Hepatocyte (in vitro differentiated cells): ENCODE data around the gene ZNF79. TPM values are rescaled to one million over a fixed set of nuclear protein-coding genes. Genes with fewer than 3 reads are reported as not detected.

Experiments used
- DNase-seq: peaks from one replicate; pipeline ENCODE4 v3.0.0-alpha.2; 2016; ENCODE audit warnings: low spot score
- H2AFZ ChIP-seq: fragments of 200-600 bp; sonication (generic); 2 replicates; pipeline ENCODE4 v1.6.0; 2016; ENCODE audit warnings: antibody characterized with exemption, mild to moderate bottlenecking
- H3K27ac ChIP-seq: fragments of 200-600 bp; sonication (generic); 2 replicates; pipeline ENCODE4 v1.5.1; 2016; ENCODE audit warnings: mild to moderate bottlenecking
- H3K27me3 ChIP-seq: fragments of 200-600 bp; sonication (generic); 2 replicates; pipeline ENCODE4 v1.6.1; 2016
- H3K36me3 ChIP-seq: fragments of 200-600 bp; sonication (generic); replicated peaks from 2 replicates; pipeline ENCODE4 v1.5.1; 2016; ENCODE audit warnings: low read depth; ENCODE audit not compliant: insufficient read depth
- H3K4me1 ChIP-seq: fragments of 200-600 bp; sonication (generic); 2 replicates; pipeline ENCODE4 v1.5.1; 2016; ENCODE audit warnings: mild to moderate bottlenecking, moderate library complexity; ENCODE audit not compliant: insufficient read depth
- H3K4me2 ChIP-seq: fragments of 200-600 bp; sonication (generic); 2 replicates; pipeline ENCODE4 v1.6.0; 2016
- H3K4me3 ChIP-seq: fragments of 200-600 bp; sonication (generic); 2 replicates; pipeline ENCODE4 v1.5.1; 2016; ENCODE audit warnings: mild to moderate bottlenecking
- H3K79me2 ChIP-seq: fragments of 200-600 bp; sonication (generic); 2 replicates; pipeline ENCODE4 v1.6.0; 2017; ENCODE audit warnings: mild to moderate bottlenecking
- H3K9me2 ChIP-seq: fragments of 200-600 bp; sonication (generic); replicated peaks from 2 replicates; pipeline ENCODE4 v1.6.0; 2017; ENCODE audit warnings: mild to moderate bottlenecking; ENCODE audit not compliant: insufficient read depth
- H3K9me3 ChIP-seq: fragments of 200-600 bp; sonication (generic); 2 replicates; pipeline ENCODE4 v1.5.1; 2016; ENCODE audit warnings: low read depth, mild to moderate bottlenecking
- H4K20me1 ChIP-seq: fragments of 200-600 bp; sonication (generic); 2 replicates; pipeline ENCODE4 v1.6.0; 2016; ENCODE audit warnings: mild to moderate bottlenecking; ENCODE audit not compliant: insufficient read depth, poor library complexity, severe bottlenecking
- EZH2 ChIP-seq: fragments of 200-600 bp; sonication (generic); IDR thresholded peaks from 2 replicates; pipeline ENCODE4 v1.6.1; 2016; ENCODE audit warnings: antibody characterized with exemption, mild to moderate bottlenecking, borderline replicate concordance
- EZH2phosphoT487 ChIP-seq: fragments of 200-600 bp; sonication (generic); IDR thresholded peaks from one replicate; pipeline ENCODE4 v1.6.1; 2018; ENCODE audit warnings: antibody characterized with exemption, mild to moderate bottlenecking, low read depth, moderate library complexity; ENCODE audit not compliant: unreplicated experiment, severe bottlenecking
- WGBS: methylation state at CpG from one replicate; pipeline ENCODE4 v1.1.6; 2016; ENCODE audit warnings: low lambda C conversion rate; ENCODE audit errors: missing lambda C conversion rate; 5-methylcytosine and 5-hydroxymethylcytosine counted together
- polyA plus RNA-seq: library from polyadenylated mRNA; unstranded; fragments of >200 nt; fragmentation: Nextera tagmentation; extraction: Ambion mirVana; gene quantifications from 2 replicates; pipeline ENCODE4 v1.2.1, GENCODE V29; 2016
- total RNA-seq: library from RNA; depleted of rRNA; stranded (reverse); fragments of >200 nt; gene quantifications from 2 replicates; pipeline ENCODE4 v1.2.3, GENCODE V29; 2014
- TF ChIP-seq, protein P1 (sequence below): fragments of 200-600 bp; sonication (generic); IDR thresholded peaks from 2 replicates; pipeline ENCODE4 v1.5.1; 2016; ENCODE audit warnings: antibody characterized with exemption, mild to moderate bottlenecking; ENCODE audit not compliant: poor library complexity

The ZNF79 gene
- total RNA-seq, result 8.3 and 9.0 TPM in 2 replicates
- 3.8 and 6.0 TPM in 2 replicates for polyA plus RNA-seq

GRCh38 chr9:127423934-127424675, at the start of gene ZNF79:
TSS of gene ZNF79 (plus strand) at chr9:127424382. CDS start at chr9:127424788, 406 bp downstream.
- H3K79me2 ChIP-seq, result peaks cover 66% of the 10 kb centered on the region
- DNase-seq, result peak; percentile 96

GRCh38 chr9:127380479-127380878, 43.7 kb upstream of the ZNF79 start:
- DNase-seq, result no peak
- Histone ChIP-seq H3K79me2 (no peaks in the 10 kb centered on the region), H3K4me1 (no peaks in the 10 kb centered on the region), H3K4me3 (no peak overlapping the region), H3K4me2 (no peak overlapping the region), H3K27me3 (no peaks in the 10 kb centered on the region), H4K20me1 (no peaks in the 10 kb centered on the region), H3K36me3 (no peaks in the 10 kb centered on the region), H3K27ac (no peak overlapping the region), H3K9me3 (no peaks in the 10 kb centered on the region), H2AFZ (no peak overlapping the region), H3K9me2 (no peaks in the 10 kb centered on the region)
- TF ChIP-seq, protein P1, sequence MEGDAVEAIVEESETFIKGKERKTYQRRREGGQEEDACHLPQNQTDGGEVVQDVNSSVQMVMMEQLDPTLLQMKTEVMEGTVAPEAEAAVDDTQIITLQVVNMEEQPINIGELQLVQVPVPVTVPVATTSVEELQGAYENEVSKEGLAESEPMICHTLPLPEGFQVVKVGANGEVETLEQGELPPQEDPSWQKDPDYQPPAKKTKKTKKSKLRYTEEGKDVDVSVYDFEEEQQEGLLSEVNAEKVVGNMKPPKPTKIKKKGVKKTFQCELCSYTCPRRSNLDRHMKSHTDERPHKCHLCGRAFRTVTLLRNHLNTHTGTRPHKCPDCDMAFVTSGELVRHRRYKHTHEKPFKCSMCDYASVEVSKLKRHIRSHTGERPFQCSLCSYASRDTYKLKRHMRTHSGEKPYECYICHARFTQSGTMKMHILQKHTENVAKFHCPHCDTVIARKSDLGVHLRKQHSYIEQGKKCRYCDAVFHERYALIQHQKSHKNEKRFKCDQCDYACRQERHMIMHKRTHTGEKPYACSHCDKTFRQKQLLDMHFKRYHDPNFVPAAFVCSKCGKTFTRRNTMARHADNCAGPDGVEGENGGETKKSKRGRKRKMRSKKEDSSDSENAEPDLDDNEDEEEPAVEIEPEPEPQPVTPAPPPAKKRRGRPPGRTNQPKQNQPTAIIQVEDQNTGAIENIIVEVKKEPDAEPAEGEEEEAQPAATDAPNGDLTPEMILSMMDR, result no peak
- TF ChIP-seq EZH2phosphoT487 (no peak), EZH2 (no peak)
- 98% methylated on average over 3 of the region's 3 CpGs for WGBS

More at GRCh38 chr9:127423934-127424675, at the start of gene ZNF79:
- Histone ChIP-seq H3K4me1 (peaks cover 22% of the 10 kb centered on the region), H4K20me1 (no peaks in the 10 kb centered on the region), H3K27me3 (no peaks in the 10 kb centered on the region), H3K9me2 (no peaks in the 10 kb centered on the region), H3K27ac (peak within 1 kb of the TSS; percentile 90), H3K4me2 (peak within 1 kb of the TSS; percentile 94), H2AFZ (peak within 1 kb of the TSS; percentile 66), H3K4me3 (peak within 1 kb of the TSS; percentile 50), H3K36me3 (no peaks in the 10 kb centered on the region), H3K9me3 (no peaks in the 10 kb centered on the region)
- WGBS, result under 1% methylated on average over 54 of the region's 54 CpGs
- TF ChIP-seq EZH2 (no peak), EZH2phosphoT487 (no peak)
- TF ChIP-seq, protein P1, result no peak

DNA sequence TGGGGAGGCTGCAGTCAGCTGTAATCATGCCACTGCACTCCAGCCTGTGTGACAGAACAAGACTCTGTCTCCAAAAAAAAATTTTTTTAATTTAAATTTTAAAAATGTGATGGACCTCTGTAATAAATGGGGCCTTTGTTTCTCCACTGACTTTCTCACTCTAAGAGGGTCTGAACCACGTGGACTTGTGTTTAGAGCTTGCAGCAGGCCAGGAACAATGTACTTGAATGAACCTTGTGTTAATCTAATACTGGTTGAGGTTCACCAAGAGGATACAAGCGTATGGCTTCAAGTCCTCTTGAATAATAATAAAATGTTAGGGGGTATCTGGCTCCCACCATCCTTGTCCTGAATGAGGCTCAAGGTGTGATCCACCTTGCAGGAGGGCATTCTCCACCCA, 41.6 kb upstream of the ZNF79 start:
- Histone ChIP-seq H3K9me3 (no peaks in the 10 kb centered on the region), H3K27me3 (no peaks in the 10 kb centered on the region), H3K36me3 (no peaks in the 10 kb centered on the region), H3K79me2 (no peaks in the 10 kb centered on the region), H4K20me1 (no peaks in the 10 kb centered on the region), H3K27ac (no peak overlapping the region), H3K4me1 (peaks cover under 1% of the 10 kb centered on the region), H3K9me2 (no peaks in the 10 kb centered on the region), H3K4me3 (no peak overlapping the region), H3K4me2 (no peak overlapping the region), H2AFZ (no peak overlapping the region)
- WGBS, result 90% methylated on average over 2 of the region's 2 CpGs
- TF ChIP-seq EZH2 (no peak), EZH2phosphoT487 (no peak)
- TF ChIP-seq, protein P1, result no peak
- DNase-seq, result no peak
